GM12864 (cell line): ENCODE measurements around the gene NOX5.

Source experiments
- DNase-seq: peaks from one replicate; pipeline ENCODE4 v3.0.0-alpha.2; 2011; ENCODE audit warnings: low read depth
- H3K4me3 ChIP-seq: 2 replicates; pipeline ENCODE4 v1.5.1; 2011; ENCODE audit warnings: mild to moderate bottlenecking, low read depth, low read length, control low read depth
- CTCF ChIP-seq: IDR thresholded peaks from 2 replicates; pipeline ENCODE4 v1.5.1; 2011; ENCODE audit warnings: low read depth, mild to moderate bottlenecking, moderate library complexity, low read length, control low read depth, inconsistent platforms; ENCODE audit errors: missing control alignments

Gene NOX5

DNA sequence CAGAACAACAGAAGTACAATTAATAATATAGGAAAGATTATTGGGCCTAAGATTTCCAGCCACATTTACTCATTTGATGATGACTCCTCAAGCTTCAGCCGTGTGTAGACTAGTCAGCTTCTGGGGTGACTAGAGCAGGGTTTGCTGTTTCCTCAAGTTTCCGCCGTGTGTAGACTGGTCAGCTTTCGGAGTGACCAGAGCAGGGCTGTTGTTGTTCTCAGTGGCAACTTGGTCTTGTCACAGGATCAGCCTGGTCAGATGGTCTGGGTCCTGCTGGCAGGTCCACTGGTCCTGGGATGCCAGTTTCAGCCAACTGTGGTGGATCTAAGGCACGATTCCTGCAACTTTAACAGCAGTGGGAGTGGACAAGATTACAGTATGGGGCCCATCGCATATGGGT lies 21.8 kb upstream of the NOX5 start:
- no peak overlapping the region for H3K4me3 ChIP-seq
- DNase-seq, result no peak
- no peak for TF ChIP-seq CTCF

DNA sequence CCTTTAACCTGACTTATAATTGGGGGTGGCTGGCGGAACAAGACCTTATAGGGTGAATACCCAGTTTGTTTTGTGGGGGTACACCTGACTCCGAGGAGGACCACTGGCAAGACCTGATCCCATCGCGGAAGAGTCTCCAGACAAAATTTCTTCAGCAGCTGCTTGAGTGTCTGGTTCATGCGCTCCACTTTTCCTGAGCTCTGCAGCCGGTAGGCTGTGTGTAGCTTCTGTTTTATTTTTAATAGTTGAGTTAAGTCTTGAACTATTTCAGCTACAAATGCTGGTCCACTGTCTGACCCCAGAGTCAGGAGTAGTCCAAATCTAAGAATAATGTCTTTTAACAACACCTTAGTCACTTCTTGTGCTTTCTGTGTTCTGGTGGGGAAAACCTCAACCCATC lies 21.2 kb upstream of the NOX5 start:
- DNase-seq, result no peak
- TF ChIP-seq CTCF, result no peak
- no peak overlapping the region for H3K4me3 ChIP-seq

GRCh38 chr15:68994149-68994548 lies 20.3 kb upstream of the NOX5 start:
- no peak overlapping the region for H3K4me3 ChIP-seq
- TF ChIP-seq CTCF, result no peak
- DNase-seq, result no peak

DNA sequence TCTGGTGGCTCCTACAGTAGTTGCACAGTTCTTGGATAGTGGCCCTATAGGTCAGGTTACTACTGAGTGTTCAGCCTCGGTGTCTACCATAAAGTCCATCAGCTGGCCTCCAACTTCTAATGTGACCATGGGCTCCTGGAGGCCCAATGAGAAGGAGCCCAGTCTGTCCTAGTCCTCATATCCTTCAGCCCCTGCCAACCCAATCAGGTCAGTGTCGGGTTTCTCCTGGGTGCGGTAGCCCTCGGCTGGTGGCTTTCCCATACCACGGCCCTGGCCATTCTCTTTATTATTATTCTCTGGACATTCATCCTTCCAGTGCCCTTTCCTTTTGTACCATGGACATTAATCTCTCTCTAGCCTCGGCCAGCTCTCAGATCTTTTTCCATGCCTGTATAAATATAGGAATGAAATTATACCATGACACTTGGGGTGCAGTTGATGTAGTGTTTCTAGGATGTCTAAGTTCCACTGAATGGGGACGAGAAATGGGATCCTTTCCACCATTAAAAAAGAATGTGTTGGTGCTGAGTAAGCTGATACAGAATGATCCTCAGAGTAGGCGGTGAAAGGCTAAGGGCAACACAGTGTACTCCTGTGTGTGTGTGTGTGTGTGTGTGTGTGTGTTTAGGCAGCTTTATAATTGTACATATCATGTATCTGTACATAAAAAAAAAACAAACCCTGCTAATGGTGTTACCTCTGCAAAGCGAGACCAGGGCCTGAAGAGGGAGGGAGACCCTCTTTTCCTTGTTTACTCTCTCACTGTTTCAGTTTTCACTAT lies 19.3 kb upstream of the NOX5 start:
- TF ChIP-seq CTCF, result no peak
- no peak for DNase-seq

GRCh38 chr15:68997050-68997449 lies 17.4 kb upstream of the NOX5 start:
- H3K4me3 ChIP-seq, result no peak overlapping the region
- TF ChIP-seq CTCF, result no peak
- DNase-seq, result no peak

More for the DNA sequence above, 19.3 kb upstream of the NOX5 start:
- H3K4me3 ChIP-seq, result no peak overlapping the region

DNA sequence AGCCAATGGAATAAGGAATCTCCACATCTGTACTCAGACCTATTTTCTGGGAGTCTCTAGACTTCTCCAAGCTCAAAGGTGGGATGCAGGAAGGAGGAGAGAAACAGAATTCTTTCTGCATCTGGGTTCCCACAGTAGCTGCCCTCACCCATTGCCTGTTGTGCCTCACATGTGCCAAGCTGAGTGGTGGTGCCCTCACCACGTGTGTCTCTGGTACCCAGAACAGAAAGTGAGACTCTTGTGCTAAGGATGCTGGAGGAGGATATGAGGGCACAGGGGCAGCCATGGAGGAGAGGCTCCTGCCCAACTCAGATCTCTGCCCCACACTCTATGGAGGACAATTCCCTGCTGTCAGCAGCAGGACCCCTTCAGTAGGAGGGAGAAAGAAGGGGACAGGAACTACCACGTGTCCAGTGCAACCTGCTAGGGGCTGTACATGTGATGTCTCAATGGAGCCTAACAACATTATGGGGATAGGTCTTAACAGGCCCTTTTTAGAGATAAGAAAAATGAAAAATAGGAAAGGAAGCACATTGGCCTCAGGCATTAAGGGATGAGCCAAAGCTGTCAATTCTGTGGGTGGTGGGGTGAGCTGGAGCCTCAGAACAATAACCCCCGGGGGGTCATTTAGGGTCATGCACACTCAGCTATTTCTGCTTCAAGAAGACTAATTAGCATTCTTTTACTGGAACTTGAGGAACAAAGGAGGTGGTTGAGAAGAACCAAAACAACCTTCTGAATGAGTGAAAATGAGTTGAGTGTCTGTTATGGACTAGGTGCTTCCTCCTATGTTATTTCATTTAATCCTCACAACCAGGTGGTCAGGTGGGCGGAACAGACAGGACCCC lies 16.3 kb upstream of the NOX5 start:
- H3K4me3 ChIP-seq, result no peak overlapping the region
- DNase-seq, result no peak
- no peak for TF ChIP-seq CTCF

GRCh38 chr15:68999091-68999490 lies 15.4 kb upstream of the NOX5 start:
- no peak overlapping the region for H3K4me3 ChIP-seq

More at GRCh38 chr15:68999091-68999490, 15.4 kb upstream of the NOX5 start:
- TF ChIP-seq CTCF, result no peak
- no peak for DNase-seq
